ENCODE data around the gene TRA2B.

- no peak for TF ChIP-seq POLR2A (IDR thresholded peaks at IDR 0.05; ENCODE audit: low read depth, low read length)
- no peak for TF ChIP-seq POLR2AphosphoS5 (IDR thresholded peaks at IDR 0.05; ENCODE audit: low read depth, low read length)
- TF ChIP-seq TAF1 (IDR thresholded peaks at IDR 0.05; ENCODE audit: borderline replicate concordance, low read depth, low read length) = no peak
Observed at GRCh38 chr3:185966655-185967054, 28.8 kb upstream of the TRA2B start.
